Gastrocnemius medialis (tissue), 4 donors: ENCODE data around the gene DDX23. TPM values are rescaled to one million over a fixed set of nuclear protein-coding genes. Genes with fewer than 3 reads are reported as not detected.

Experiments used
- ATAC-seq, 2 donors: fragments of 150-250 bp; one replicate each; pipeline ENCODE4 v1.9.1; 2016
- DNase-seq, 2 donors: peaks; one replicate each; pipeline ENCODE4 v3.0.0-alpha.2; 2019
- H3K27ac ChIP-seq, 4 donors: fragments of 200-600 bp; sonication (generic); 1 replicate in 1 of 4; 2 replicates in 3 of 4; pipeline ENCODE4 v1.5.1; 2016 to 2018; ENCODE audit warnings: mild to moderate bottlenecking in 2 of 4, moderate library complexity in 1 of 4
- H3K27me3 ChIP-seq, 3 donors: fragments of 200-600 bp; sonication (generic) in 2 of 3; 1 replicate in 1 of 3; 2 replicates in 2 of 3; pipeline versions ENCODE4 v1.5.1 to v1.6.0; 2016 to 2019; ENCODE audit warnings: mild to moderate bottlenecking in 1 of 3, moderate library complexity in 1 of 3
- H3K36me3 ChIP-seq, 2 donors: fragments of 200-600 bp; sonication (generic) in 1 of 2; one replicate each; pipeline ENCODE4 v1.5.1; 2017 to 2018
- H3K4me1 ChIP-seq, 2 donors: fragments of 200-600 bp; sonication (generic) in 1 of 2; one replicate each; pipeline ENCODE4 v1.5.1; 2016 to 2017; ENCODE audit warnings: mild to moderate bottlenecking in 2 of 2
- H3K4me3 ChIP-seq, 4 donors: fragments of 200-600 bp; sonication (generic) in 3 of 4; 1 replicate in 1 of 4; 2 replicates in 3 of 4; pipeline ENCODE4 v1.5.1; 2016 to 2019; ENCODE audit warnings: mild to moderate bottlenecking in 2 of 4
- H3K9me3 ChIP-seq, 3 donors: fragments of 200-600 bp; sonication (generic) in 2 of 3; 1 replicate in 1 of 3; 2 replicates in 2 of 3; pipeline ENCODE4 v1.5.1; 2016 to 2019
- POLR2A ChIP-seq, 2 donors: fragments of 450-650 bp; IDR thresholded peaks; one replicate each; pipeline ENCODE4 v1.6.1; 2017; ENCODE audit warnings: antibody characterized with exemption in 2 of 2, mild to moderate bottlenecking in 2 of 2, moderate library complexity in 2 of 2
- in situ Hi-C, 4 donors: fragments of 200-750 bp; cut with MboI; loops; one replicate each; pipeline versions ENCODE4 v1.15.0 to v1.8.0; 2017; ENCODE audit warnings: low sequenced_read_pairs in 4 of 4
- intact Hi-C: fragments of 100-400 bp; cut with DNase I; formaldehyde crosslinking; loops from one replicate; pipeline ENCODE4 v1.15.1; 2023; ENCODE audit warnings: low total_unique reads
- total RNA-seq, 4 donors: library from RNA; depleted of rRNA; stranded (reverse); fragments of >200 nt; gene quantifications; one replicate each; pipeline versions ENCODE4 v1.1.0 to v1.2.3, GENCODE V29; 2016
- TF ChIP-seq, protein P1 (sequence below), 5 experiments: fragments of 450-650 bp in 3 of 5; fragments of 200-600 bp in 2 of 5; sonication (generic) in 2 of 5; IDR thresholded peaks in 4 of 5; conservative IDR thresholded peaks in 1 of 5; 1 replicate in 4 of 5; 2 replicates in 1 of 5; pipeline ENCODE4 v1.5.1; 2016 to 2019; ENCODE audit warnings: antibody characterized with exemption in 5 of 5, mild to moderate bottlenecking in 3 of 5, moderate library complexity in 3 of 5

The DDX23 gene
- total RNA-seq, 4 donors from 2014 or later: 55.8 to 80.6 (median 75.7) TPM

DNA sequence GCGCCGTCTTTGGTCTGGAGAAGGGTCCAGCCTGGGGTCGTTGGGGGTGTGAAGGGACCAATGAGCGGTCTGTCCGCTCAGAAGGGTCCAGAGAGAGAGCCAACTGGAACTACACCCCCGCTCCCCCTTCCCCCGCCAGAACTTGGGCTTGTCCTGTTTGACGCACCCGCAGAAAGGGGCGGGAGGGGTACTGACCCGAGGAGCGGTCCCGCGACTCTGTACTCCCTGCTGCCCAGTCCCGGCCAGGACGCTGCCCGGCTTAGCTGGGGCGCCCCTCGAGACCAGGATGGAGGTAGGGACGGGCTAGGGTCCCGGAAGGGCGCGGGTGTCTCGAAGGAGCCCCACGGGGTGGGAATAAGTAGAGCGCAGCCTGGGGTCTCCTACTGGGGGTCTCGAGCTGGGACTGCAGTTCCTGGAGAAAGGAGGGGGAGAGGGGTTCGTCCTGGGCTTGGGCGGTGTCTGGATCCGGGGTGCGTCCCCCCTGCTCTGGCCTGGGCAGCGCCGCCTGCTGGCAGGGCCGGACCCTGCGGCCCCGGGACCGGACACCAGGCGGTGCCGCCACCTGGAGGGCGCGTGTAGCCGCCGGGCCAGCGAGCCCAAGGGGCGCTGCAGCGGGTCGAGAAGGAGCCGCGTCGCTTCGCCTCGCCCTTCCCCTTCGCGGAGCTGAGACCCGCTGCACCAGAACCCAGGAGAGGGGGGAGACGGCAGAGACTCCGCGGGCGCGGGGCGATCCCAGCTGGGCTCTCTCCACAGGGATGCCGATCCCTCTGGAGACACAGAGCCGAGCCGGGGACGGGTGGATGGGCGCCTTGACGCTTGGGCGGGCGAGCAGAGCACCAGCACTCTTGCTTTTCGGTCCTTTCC is 37.5 kb downstream of the DDX23 start:
- H3K27ac ChIP-seq: peak overlapping the region; percentile 79 to 85 (median 80)
- peak in 1 of 2 donors; percentile 54 for TF ChIP-seq POLR2A (IDR thresholded peaks at IDR 0.05)
- TF ChIP-seq, protein P1, sequence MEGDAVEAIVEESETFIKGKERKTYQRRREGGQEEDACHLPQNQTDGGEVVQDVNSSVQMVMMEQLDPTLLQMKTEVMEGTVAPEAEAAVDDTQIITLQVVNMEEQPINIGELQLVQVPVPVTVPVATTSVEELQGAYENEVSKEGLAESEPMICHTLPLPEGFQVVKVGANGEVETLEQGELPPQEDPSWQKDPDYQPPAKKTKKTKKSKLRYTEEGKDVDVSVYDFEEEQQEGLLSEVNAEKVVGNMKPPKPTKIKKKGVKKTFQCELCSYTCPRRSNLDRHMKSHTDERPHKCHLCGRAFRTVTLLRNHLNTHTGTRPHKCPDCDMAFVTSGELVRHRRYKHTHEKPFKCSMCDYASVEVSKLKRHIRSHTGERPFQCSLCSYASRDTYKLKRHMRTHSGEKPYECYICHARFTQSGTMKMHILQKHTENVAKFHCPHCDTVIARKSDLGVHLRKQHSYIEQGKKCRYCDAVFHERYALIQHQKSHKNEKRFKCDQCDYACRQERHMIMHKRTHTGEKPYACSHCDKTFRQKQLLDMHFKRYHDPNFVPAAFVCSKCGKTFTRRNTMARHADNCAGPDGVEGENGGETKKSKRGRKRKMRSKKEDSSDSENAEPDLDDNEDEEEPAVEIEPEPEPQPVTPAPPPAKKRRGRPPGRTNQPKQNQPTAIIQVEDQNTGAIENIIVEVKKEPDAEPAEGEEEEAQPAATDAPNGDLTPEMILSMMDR (IDR thresholded peaks at IDR 0.05 in 4 of 5, conservative IDR thresholded peaks at IDR 0.05 in 1 of 5): peak; percentile 90 to 100 (median 95)
- H3K4me1 ChIP-seq: peaks cover 21 to 33% of the 10 kb centered on the region in 2 donors
- intact Hi-C loops (loop anchor here (10.0 kb wide), 2 partner anchors 460 to 620 kb away; partner anchors contain the start of gene ZNF641), in situ Hi-C loops (no loop called here)
- ATAC-seq: peak; percentile 81 to 84
- H3K4me3 ChIP-seq: peak overlapping the region; percentile 78 to 87 (median 82)
- no peaks in the 10 kb centered on the region for H3K36me3 ChIP-seq
- H3K9me3 ChIP-seq: no peaks in the 10 kb centered on the region
- peaks cover 6 to 24% (median 19%) of the 10 kb centered on the region in 3 donors for H3K27me3 ChIP-seq
- peak; percentile 49 to 69 for DNase-seq

DNA sequence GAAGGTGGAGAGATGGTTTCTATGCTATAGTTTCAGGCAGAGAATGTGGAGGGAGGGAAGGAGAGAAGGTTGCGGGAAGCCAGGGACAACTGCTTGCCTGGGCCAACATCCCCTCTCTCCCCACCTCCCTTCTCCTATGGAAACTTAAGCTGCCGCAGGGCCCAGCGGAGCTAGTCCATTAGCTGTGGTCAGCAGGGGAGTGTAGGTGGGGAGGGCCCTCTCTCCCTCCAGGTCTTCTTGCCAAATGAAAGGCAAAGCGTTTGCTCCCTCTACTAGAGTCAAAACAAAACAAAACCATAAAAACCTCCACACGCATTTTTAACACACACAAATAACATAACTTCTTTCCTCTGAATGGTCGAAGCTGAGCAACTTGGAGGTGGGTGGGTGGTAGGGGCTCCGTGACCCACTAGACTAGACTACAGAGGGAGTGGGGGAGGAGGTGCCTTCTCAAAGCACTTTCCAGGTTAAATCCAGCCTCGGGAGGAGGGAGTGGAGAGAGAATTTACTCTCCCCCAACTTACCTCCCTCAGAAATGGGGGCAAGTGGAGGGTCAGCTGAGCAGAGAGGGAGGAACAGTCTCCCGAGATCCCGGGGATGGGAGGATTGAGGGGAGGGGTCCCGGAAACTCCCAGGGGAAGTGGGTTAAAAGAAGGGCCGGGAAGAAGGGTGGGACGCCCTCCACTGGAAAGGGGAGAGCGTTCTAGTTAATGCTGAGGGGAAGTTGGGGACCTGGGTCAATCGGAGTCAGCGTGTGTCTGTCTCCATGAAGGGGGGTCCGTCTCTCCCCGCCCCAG is 38.3 kb downstream of the DDX23 start:
- H3K4me3 ChIP-seq: peak overlapping the region; percentile 78 to 87 (median 82)
- intact Hi-C loops: loop anchor here (10.0 kb wide), 2 partner anchors 459 to 619 kb away; partner anchors contain the start of gene ZNF641
- H3K9me3 ChIP-seq: no peaks in the 10 kb centered on the region
- H3K36me3 ChIP-seq: no peaks in the 10 kb centered on the region
- peak overlapping the region; percentile 79 to 85 (median 80) for H3K27ac ChIP-seq
- ATAC-seq (no peak), DNase-seq (no peak)
- no peak for TF ChIP-seq POLR2A (IDR thresholded peaks at IDR 0.05)
- TF ChIP-seq, protein P1 (IDR thresholded peaks at IDR 0.05 in 4 of 5, conservative IDR thresholded peaks at IDR 0.05 in 1 of 5): no peak
- H3K4me1 ChIP-seq: peaks cover 14 to 27% of the 10 kb centered on the region in 2 donors
- H3K27me3 ChIP-seq: peaks cover under 1 to 15% (median 13%) of the 10 kb centered on the region in 3 donors
- in situ Hi-C loops: no loop called here

DNA sequence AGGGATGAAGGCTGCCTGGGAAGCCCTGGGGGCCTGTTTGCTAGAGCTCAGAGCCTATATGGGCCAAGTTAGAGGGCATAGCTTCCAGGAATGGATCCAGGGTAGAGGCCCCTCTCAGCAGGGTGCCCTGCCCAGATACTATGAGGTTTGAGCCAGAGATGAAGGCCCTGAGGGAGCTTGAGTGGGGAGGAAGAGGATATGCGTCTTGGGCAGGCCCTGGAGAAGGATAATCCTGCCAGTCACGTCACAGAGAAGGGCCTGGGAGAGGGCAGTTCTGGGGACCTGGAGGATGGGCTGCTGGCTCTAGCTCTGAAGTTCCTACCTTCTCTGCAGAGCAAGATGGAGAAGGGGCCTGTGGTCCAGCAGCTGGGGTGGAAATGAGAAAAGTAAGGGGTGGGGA is 39.6 kb downstream of the DDX23 start:
- intact Hi-C loops: loop anchor here (10.0 kb wide), 2 partner anchors 458 to 618 kb away; partner anchors contain the start of gene ZNF641
- TF ChIP-seq, protein P1 (IDR thresholded peaks at IDR 0.05 in 4 of 5, conservative IDR thresholded peaks at IDR 0.05 in 1 of 5): no peak
- TF ChIP-seq POLR2A (IDR thresholded peaks at IDR 0.05): no peak
- H3K27me3 ChIP-seq: peaks cover 0 to 3% (median under 1%) of the 10 kb centered on the region in 3 donors
- in situ Hi-C loops: no loop called here
- no peak overlapping the region for H3K4me3 ChIP-seq
- no peak overlapping the region for H3K27ac ChIP-seq
- H3K36me3 ChIP-seq: no peaks in the 10 kb centered on the region
- DNase-seq (no peak), ATAC-seq (no peak)
- H3K4me1 ChIP-seq: peaks cover 9 to 16% of the 10 kb centered on the region in 2 donors
- no peaks in the 10 kb centered on the region for H3K9me3 ChIP-seq

DNA sequence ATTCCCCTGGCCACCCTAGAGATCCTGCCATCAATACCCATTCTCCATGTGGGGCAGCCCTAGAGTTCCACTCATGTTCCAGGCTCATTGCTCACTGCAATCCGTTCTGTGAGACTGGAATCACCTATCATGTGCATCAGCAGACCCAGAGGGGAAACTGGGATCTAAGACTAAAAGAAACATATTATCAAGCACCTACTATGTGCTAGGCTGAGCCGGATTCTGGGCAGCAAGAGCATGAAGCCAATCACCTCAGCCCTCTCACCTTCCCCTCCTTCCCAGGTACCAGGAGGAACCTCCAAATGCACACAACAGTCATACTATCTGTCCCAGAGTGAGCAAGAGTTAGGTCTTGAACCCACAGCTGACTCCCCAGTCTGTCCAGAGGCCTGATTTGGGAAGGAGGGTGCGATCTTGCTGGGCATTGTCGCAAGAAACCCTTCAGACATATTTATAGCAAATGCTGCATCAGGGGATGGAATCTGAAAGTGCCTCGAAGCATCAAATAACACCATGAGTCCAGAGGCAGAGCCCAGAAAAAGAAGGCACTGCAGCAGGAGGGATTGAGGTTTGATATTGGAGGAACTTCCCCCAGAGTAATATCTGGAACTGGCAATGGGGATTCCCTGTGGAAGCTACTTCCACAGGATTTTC is 40.4 kb downstream of the DDX23 start:
- no peak for ATAC-seq

More for the DNA sequence above, 40.4 kb downstream of the DDX23 start:
- no peak overlapping the region for H3K4me3 ChIP-seq
- intact Hi-C loops: loop anchor here (10.0 kb wide), 2 partner anchors 457 to 617 kb away; partner anchors contain the start of gene ZNF641
- H3K9me3 ChIP-seq: no peaks in the 10 kb centered on the region
- no peak overlapping the region for H3K27ac ChIP-seq
- TF ChIP-seq, protein P1 (IDR thresholded peaks at IDR 0.05 in 4 of 5, conservative IDR thresholded peaks at IDR 0.05 in 1 of 5): no peak
- TF ChIP-seq POLR2A (IDR thresholded peaks at IDR 0.05): no peak
- in situ Hi-C loops: no loop called here
- no peak for DNase-seq
- H3K36me3 ChIP-seq: no peaks in the 10 kb centered on the region
- H3K4me1 ChIP-seq: peaks cover 9 to 16% of the 10 kb centered on the region in 2 donors
- no peaks in the 10 kb centered on the region for H3K27me3 ChIP-seq
